ENCODE data around the gene TMEM117.
A peak's percentile ranks its signal among the peaks of the same experiment; 100 is the strongest.
"Not testable (repeated sequence)": the region's sequence is repeated elsewhere in the genome, so short reads cannot be mapped to it uniquely, and the experiment has no call there.

TMEM117 gene

DNA sequence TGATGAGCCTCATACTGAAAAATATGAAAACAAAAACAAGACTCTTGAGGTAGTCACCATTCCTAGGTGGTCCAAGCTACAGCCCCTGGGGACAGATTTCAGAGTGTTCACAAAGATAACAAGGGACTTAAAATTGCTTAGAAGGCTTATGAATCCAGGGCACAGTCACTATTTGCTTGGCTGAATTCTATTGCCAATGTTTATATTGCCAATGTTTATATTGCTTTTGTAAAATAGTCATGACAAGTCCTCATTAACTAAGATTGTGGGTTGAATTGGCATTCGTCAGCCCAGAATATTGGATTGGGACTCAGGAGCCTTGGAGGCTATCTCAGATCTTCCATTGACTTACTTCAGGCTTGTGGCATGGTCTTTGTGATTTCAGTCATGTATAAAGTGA lies 6.4 kb downstream of the TMEM117 start:
- DNase-seq: no peak

GRCh38 chr12:43847425-43848225 lies 11.7 kb downstream of the TMEM117 start:
- not testable (repeated sequence) for DNase-seq

DNA sequence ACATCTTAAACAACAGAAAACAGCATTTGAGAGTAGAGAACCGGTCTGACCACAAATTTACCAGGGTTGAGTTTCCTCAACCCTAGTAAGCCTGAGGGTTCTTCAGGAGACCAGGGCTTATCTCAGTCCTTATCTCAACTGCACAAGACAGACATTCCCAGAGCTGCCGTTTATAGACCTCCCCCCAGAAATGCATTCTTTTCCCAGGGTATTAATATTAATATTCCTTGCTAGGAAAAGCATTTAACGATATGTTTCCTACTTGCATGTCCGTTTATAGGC lies 12.3 kb downstream of the TMEM117 start:
- no peak for DNase-seq

DNA sequence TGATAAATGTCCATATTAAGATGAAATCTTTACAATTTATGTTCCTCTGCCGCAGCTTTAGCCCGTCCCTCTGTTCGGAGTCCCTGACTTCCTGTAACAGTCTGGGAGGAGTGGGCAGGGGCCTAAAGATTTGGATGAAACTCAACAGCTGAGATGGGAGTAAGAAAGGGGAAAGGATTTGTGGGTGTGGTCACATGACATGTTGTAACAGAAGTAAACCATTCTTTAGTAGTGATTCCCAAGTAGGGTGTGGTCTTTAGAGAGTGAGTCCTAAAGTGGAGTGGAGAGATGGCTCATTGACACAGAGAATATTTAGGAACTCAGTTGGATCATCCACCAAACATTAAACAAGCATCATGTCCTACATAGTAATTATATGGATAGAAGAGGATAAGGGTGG lies 12.9 kb downstream of the TMEM117 start:
- DNase-seq: no peak

GRCh38 chr12:43852744-43853143 lies 16.9 kb downstream of the TMEM117 start:
- DNase-seq: no peak

GRCh38 chr12:43856972-43857371 lies 21.1 kb downstream of the TMEM117 start:
- DNase-seq: no peak

DNA sequence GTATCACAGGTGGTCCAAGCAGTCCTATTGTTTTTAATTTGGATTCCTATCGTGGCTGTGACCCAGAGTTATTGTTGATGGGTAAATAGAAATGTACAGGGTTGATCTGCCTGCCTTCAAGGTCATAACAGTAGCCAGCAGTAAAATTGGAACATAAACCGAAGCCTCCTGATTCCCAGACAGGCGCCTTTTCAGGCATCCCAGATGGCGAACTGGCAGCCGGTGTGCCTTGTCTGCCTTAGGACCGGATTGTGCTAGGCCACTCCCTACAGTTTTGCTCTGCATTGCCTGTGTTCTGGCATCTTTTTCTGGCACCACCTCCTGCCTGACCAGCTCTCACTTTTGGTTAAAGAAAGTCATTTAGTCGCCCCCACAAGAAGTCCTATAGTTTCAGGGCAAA lies 22.2 kb downstream of the TMEM117 start:
- no peak for DNase-seq

DNA sequence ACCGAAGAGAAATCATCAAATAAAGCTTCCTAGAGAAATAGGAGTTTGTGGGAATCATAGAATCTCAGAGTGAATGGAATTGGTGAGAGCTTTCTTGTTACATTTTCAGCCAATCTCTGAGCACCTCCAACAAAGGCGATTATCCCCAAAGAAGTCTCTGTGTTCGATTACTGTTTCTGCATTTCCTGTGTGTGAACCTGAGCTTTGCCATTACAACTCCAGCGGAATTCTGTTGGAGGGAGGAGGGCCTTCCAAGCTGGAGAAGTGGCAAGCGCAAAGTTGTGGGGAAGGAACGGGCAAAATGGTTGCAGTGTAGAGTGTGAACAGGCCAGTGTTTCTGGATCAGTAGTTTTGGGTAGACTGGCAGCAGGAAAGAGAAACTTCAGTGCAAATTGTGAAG lies 23.1 kb downstream of the TMEM117 start:
- no peak for DNase-seq

- no peak for DNase-seq
Observed at GRCh38 chr12:43861015-43861839, 25.3 kb downstream of the TMEM117 start.

DNA sequence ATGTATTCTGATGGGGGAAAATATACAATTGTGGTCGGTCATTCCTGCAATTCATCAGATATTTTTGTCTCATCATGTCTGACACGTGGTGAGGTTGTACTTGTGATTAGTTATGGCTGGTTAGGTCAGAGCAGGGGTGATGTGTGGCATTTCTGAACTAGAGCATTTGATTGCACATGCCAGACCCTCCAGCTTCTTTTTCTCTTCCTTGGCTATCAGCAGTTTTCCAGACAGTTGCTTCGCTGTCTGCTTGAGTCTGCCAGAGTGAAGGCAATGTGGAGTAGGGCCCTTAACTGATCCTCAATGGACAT lies 25.9 kb downstream of the TMEM117 start:
- no peak for DNase-seq

GRCh38 chr12:43863770-43864366 lies 28.0 kb downstream of the TMEM117 start:
- DNase-seq: no peak

- DNase-seq: not testable (repeated sequence)
Observed at GRCh38 chr12:43864557-43864956, 28.7 kb downstream of the TMEM117 start.

DNA sequence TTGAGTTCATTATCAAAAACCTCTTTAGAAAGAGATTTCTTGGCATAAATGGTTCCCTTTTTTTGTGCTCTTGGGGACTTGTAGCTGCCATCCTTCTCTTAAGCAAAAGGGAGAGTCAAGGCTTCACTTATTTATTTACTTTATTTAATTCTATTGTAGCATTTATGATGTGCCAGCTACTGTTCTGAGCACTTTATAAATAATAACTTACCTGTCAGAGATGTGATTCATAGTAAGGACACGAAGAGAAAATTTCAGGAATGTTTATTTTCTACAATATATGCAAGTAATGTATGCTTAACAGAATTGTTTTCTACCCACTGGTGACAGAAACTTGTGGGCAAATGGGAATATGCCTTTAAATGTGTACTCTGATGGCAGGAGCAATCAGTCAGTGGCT lies 33.3 kb downstream of the TMEM117 start:
- DNase-seq: no peak

DNA sequence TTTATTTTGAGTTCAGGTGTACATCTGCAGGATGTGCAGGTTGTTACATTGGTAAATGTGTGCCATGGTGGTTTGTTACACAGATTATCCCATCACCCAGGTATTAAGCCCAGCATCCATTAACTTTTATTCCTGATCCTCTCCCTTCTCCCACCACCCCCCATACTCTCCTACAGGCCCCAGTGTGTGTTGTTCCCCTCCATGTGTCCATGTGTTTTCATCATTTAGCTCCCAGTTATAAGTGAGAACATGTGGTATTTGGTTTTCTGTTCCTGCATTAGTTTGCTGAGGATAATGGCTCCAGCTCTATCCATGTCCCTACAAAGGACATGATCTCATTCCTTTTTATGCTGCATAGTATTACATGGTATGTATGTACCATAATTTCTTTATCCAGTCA lies 33.9 kb downstream of the TMEM117 start:
- DNase-seq: not testable (repeated sequence)

- DNase-seq: not testable (repeated sequence)
Observed at GRCh38 chr12:43871258-43871657, 35.4 kb downstream of the TMEM117 start.

- no peak for DNase-seq
Observed at GRCh38 chr12:43872396-43872795, 36.5 kb downstream of the TMEM117 start.

DNA sequence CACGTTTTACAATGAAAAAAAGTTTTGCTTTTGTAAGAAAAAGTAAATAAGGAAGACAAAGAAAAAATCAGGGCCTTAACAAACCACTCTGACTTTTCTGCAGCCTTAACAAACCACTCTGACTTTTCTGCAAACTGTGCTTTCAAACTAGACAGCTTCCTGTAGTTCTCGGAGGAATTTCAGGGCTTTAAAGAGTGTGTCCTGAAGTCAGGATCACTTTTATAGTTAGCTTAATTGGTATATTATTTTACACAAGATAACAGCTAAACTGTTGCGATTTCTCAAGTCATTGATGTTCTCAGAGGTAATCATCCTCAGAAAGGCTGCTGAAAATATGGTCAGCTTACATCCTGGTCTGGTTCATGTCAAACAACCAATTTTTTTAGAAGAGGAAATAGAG lies 42.2 kb downstream of the TMEM117 start:
- no peak for DNase-seq

DNA sequence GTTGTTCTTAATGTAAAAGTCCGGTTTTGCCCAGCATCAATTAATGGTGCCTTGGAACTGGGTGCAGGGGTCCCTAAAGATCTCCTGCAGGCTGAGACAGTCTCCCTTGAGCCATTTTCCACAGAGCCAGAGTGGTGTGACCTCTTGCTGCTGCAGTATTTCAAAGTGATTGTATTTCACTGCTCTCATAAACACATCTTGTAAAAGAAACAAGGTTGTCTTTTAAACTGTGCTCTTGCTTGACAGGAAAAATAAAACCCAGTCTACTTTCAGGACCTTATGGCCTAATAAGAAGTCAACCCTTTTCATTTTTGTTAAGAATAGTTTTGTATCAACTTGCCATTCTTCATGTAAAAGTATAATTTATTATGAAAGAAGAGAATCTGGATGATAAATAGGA lies 44.7 kb downstream of the TMEM117 start:
- no peak for DNase-seq

DNA sequence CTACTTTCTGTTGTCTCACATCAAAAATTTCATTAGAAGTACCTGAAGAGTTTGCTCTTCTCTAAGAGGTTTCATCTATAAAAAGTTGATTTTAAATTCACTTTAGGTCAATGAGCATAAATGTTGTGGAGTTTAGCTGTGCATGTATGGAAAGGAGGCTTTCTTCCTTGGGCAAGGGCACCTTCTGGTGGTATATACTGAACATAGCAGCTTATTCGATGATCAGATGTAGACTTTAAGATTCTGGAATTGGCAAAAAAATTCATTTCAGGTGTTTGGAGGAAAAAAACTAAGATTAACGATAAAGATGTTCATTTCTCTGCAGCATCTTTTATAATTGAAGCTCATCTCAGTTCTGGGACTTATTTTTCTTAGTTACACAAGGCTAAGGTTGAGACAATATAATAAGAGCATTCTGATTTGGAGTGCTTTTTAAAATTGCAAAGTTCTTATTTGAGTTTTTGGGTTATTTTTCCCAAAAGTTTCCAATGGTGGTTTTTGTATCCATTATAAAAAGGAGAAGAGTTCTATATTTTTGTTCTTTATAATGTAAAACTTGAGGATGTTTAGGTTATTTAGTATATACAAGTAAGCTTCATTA lies 46.8 kb downstream of the TMEM117 start:
- DNase-seq: peak; percentile 18

GRCh38 chr12:43883311-43883710 lies 47.4 kb downstream of the TMEM117 start:
- DNase-seq: no peak

DNA sequence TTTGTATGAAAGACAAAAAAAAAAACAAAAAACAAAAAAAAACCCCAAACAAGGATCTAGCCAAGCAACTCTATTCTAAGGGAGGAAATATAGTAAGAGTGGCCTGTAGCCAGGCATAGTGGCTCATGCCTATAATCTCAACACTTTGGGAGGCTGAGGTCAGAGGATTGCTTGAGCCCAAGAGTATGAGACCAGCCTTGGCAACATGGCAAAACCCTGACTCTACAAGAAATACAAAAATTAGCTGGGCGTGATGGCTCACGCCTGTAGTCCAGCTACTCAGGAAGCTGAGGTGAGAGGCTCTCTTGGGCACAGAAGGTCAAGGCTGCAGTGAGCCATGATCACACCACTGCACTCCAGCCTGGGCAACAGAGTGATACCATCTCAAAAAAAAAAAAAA lies 47.9 kb downstream of the TMEM117 start:
- no peak for DNase-seq

DNA sequence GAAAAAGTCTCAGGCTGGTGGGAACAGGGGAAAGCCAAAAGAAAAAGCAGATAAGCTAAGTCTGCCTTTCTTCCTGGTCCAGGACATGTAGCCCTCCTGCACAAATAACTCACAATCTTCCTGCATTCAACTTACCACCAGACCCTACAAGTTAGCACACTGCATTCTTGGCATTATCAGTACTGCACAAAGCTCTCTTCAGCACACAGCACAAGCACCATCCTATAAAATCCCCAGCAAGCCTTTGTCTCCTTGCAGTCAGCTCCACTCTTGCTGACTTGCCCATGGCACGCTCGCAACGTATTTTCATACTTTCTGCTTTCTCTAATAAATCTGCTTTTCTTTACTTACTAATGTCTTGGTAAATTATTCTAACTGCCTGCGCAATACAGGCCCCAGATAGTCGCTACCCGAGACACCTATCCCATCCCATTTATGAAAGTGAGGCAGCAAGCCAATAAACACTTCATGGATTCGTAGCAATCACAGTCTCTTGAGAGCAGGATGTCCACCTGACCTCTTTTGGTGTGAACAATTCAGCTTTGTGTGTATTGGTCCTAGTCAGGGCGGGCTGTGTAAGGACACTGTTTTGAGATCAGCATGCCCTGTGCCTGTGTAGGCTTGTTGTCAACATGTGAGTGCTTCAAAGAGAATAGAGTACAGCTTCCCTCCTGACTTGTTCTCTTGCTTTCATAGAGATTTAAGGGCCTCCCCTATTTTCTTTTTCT lies 49.0 kb downstream of the TMEM117 start:
- DNase-seq: no peak

- no peak for DNase-seq
Observed at GRCh38 chr12:43887397-43887796, 51.5 kb downstream of the TMEM117 start.
